Measurements from ENCODE around the gene FLVCR1.

The FLVCR1 gene

GRCh38 chr1:212933815-212934471, 75.9 kb downstream of the FLVCR1 start:
- TF ChIP-seq EP300 (IDR thresholded peaks at IDR 0.05; ENCODE audit: borderline replicate concordance) (no peak), CEBPB (IDR thresholded peaks at IDR 0.05) (no peak), REST (IDR thresholded peaks at IDR 0.05; ENCODE audit: low read depth) (no peak), MAX (IDR thresholded peaks at IDR 0.05) (no peak), ZBTB7A (IDR thresholded peaks at IDR 0.05; ENCODE audit: low read depth) (no peak), FOXM1 (IDR thresholded peaks at IDR 0.05; ENCODE audit: borderline replicate concordance, low read depth) (no peak), RAD21 (IDR thresholded peaks at IDR 0.05; ENCODE audit: low read depth) (no peak)

GRCh38 chr1:212935387-212935981, 77.4 kb downstream of the FLVCR1 start:
- no peak for TF ChIP-seq ZBTB7A (IDR thresholded peaks at IDR 0.05; ENCODE audit: low read depth)
- no peak for TF ChIP-seq RAD21 (IDR thresholded peaks at IDR 0.05; ENCODE audit: low read depth)
- no peak for TF ChIP-seq TEAD4 (IDR thresholded peaks at IDR 0.05)
- TF ChIP-seq TCF12 (IDR thresholded peaks at IDR 0.05; ENCODE audit: low read depth), result no peak
- no peak for TF ChIP-seq MAX (IDR thresholded peaks at IDR 0.05)
- no peak for TF ChIP-seq CEBPB (IDR thresholded peaks at IDR 0.05)
- TF ChIP-seq EGR1 (IDR thresholded peaks at IDR 0.05), result no peak
- TF ChIP-seq TAF1 (IDR thresholded peaks at IDR 0.05; ENCODE audit: low read depth), result no peak
- no peak for TF ChIP-seq CREB1 (IDR thresholded peaks at IDR 0.05; ENCODE audit: low read depth)
- TF ChIP-seq USF1 (IDR thresholded peaks at IDR 0.05), result no peak
- TF ChIP-seq YY1 (IDR thresholded peaks at IDR 0.05; ENCODE audit: low read depth), result no peak
- TF ChIP-seq EP300 (IDR thresholded peaks at IDR 0.05; ENCODE audit: borderline replicate concordance), result no peak
- no peak for TF ChIP-seq NFIC (IDR thresholded peaks at IDR 0.05)

- no peak for TF ChIP-seq USF1 (IDR thresholded peaks at IDR 0.05)
These were observed 79.0 kb downstream of the FLVCR1 start for GRCh38 chr1:212937034-212937433.

- TF ChIP-seq TAF1 (IDR thresholded peaks at IDR 0.05; ENCODE audit: low read depth) (no peak), USF1 (IDR thresholded peaks at IDR 0.05) (no peak), CEBPB (IDR thresholded peaks at IDR 0.05) (no peak), YY1 (IDR thresholded peaks at IDR 0.05; ENCODE audit: low read depth) (no peak), MAX (IDR thresholded peaks at IDR 0.05) (no peak), TCF12 (IDR thresholded peaks at IDR 0.05; ENCODE audit: low read depth) (no peak), EGR1 (IDR thresholded peaks at IDR 0.05) (no peak), FOXM1 (IDR thresholded peaks at IDR 0.05; ENCODE audit: borderline replicate concordance, low read depth) (no peak), REST (IDR thresholded peaks at IDR 0.05; ENCODE audit: low read depth) (no peak), TEAD4 (IDR thresholded peaks at IDR 0.05) (no peak), CREB1 (IDR thresholded peaks at IDR 0.05; ENCODE audit: low read depth) (no peak), RAD21 (IDR thresholded peaks at IDR 0.05; ENCODE audit: low read depth) (no peak), ZBTB7A (IDR thresholded peaks at IDR 0.05; ENCODE audit: low read depth) (no peak), NFIC (IDR thresholded peaks at IDR 0.05) (no peak), EP300 (IDR thresholded peaks at IDR 0.05; ENCODE audit: borderline replicate concordance) (no peak)
These were observed 80.8 kb downstream of the FLVCR1 start for GRCh38 chr1:212938846-212939245.

- no peak for TF ChIP-seq MAX (IDR thresholded peaks at IDR 0.05)
- TF ChIP-seq ZBTB7A (IDR thresholded peaks at IDR 0.05; ENCODE audit: low read depth), result no peak
- no peak for TF ChIP-seq EP300 (IDR thresholded peaks at IDR 0.05; ENCODE audit: borderline replicate concordance)
- no peak for TF ChIP-seq EGR1 (IDR thresholded peaks at IDR 0.05)
- no peak for TF ChIP-seq FOXM1 (IDR thresholded peaks at IDR 0.05; ENCODE audit: borderline replicate concordance, low read depth)
- no peak for TF ChIP-seq NFIC (IDR thresholded peaks at IDR 0.05)
- no peak for TF ChIP-seq CREB1 (IDR thresholded peaks at IDR 0.05; ENCODE audit: low read depth)
- no peak for TF ChIP-seq YY1 (IDR thresholded peaks at IDR 0.05; ENCODE audit: low read depth)
- no peak for TF ChIP-seq USF1 (IDR thresholded peaks at IDR 0.05)
- no peak for TF ChIP-seq TEAD4 (IDR thresholded peaks at IDR 0.05)
- TF ChIP-seq RAD21 (IDR thresholded peaks at IDR 0.05; ENCODE audit: low read depth), result no peak
- no peak for TF ChIP-seq TCF12 (IDR thresholded peaks at IDR 0.05; ENCODE audit: low read depth)
- TF ChIP-seq REST (IDR thresholded peaks at IDR 0.05; ENCODE audit: low read depth), result no peak
- no peak for TF ChIP-seq TAF1 (IDR thresholded peaks at IDR 0.05; ENCODE audit: low read depth)
- no peak for TF ChIP-seq CEBPB (IDR thresholded peaks at IDR 0.05)
These were observed 83.4 kb downstream of the FLVCR1 start for GRCh38 chr1:212941452-212941851.

Measured in Ishikawa (cell line).